A673 (cell line): Measurements from ENCODE around the gene DNAH9. TPM values are rescaled to one million over a fixed set of nuclear protein-coding genes. Genes with fewer than 3 reads are reported as not detected.

ENCODE experiments used
- BruUV-seq: library from RNA; stranded (reverse); fragments of 400-500 nt; replicated peaks from 2 replicates; lab custom pipeline; 2021; lab: Mats Ljungman, UMichigan
- CTCF ChIA-PET: fragments of 300-600 bp; sonication (Branson Sonifier 250); formaldehyde crosslinking; loops from one replicate; lab custom pipeline; 2022; ENCODE audit warnings: antibody characterized with exemption; lab: Charles Lee
- POLR2A ChIA-PET: fragments of 300-600 bp; sonication (Branson Sonifier 250); formaldehyde crosslinking; loops from one replicate; lab custom pipeline; 2022; ENCODE audit warnings: antibody characterized with exemption; ENCODE audit not compliant: low non-redundant PET; lab: Charles Lee
- DNase-seq: peaks from one replicate; pipeline ENCODE4 v3.0.0-alpha.2; 2015; ENCODE audit warnings: low spot score
- H3K27ac ChIP-seq: fragments of 200-600 bp; sonication (generic); 2 replicates; pipeline ENCODE4 v1.5.1; 2016; ENCODE audit warnings: mixed run types, low read depth, mild to moderate bottlenecking, mixed read lengths, antibody characterized with exemption, low read length; ENCODE audit not compliant: poor library complexity, severe bottlenecking
- H3K27me3 ChIP-seq: fragments of 200-600 bp; sonication (generic); replicated peaks from 2 replicates; pipeline ENCODE4 v1.6.1; 2017; ENCODE audit warnings: mixed run types, low read depth, mild to moderate bottlenecking, mixed read lengths, antibody characterized with exemption, low read length; ENCODE audit not compliant: insufficient read depth, poor library complexity
- H3K36me3 ChIP-seq: fragments of 200-600 bp; sonication (generic); 2 replicates; pipeline ENCODE4 v1.6.1; 2016; ENCODE audit warnings: mixed run types, mild to moderate bottlenecking, mixed read lengths, antibody characterized with exemption, low read length; ENCODE audit not compliant: insufficient read depth, poor library complexity, severe bottlenecking
- H3K4me1 ChIP-seq: fragments of 200-600 bp; sonication (generic); 2 replicates; pipeline ENCODE4 v1.6.1; 2017; ENCODE audit warnings: mixed run types, mild to moderate bottlenecking, mixed read lengths, antibody characterized with exemption, low read length; ENCODE audit not compliant: insufficient read depth, poor library complexity, severe bottlenecking
- H3K4me3 ChIP-seq: fragments of 200-600 bp; sonication (generic); 2 replicates; pipeline ENCODE4 v1.5.1; 2016; ENCODE audit warnings: low read depth, mixed run types, mild to moderate bottlenecking, mixed read lengths, low read length; ENCODE audit not compliant: poor library complexity, severe bottlenecking
- H3K9me3 ChIP-seq: fragments of 200-600 bp; sonication (generic); 2 replicates; pipeline ENCODE4 v1.6.1; 2016; ENCODE audit warnings: mixed run types, low read depth, mild to moderate bottlenecking, mixed read lengths, antibody characterized with exemption, low read length; ENCODE audit not compliant: poor library complexity, severe bottlenecking
- CTCF ChIP-seq: fragments of 300-800, 200-600 bp; sonication (generic); conservative IDR thresholded peaks from 2 replicates; pipeline ENCODE4 v1.5.1; 2017; ENCODE audit warnings: low read depth, mild to moderate bottlenecking, antibody characterized with exemption, low read length, moderate library complexity, mixed read lengths
- EZH2 ChIP-seq: fragments of 200-600 bp; sonication (generic); IDR thresholded peaks from 2 replicates; pipeline ENCODE4 v1.6.1; 2017; ENCODE audit warnings: borderline replicate concordance, low read depth, mild to moderate bottlenecking, mixed read lengths, antibody characterized with exemption, low read length; ENCODE audit not compliant: poor library complexity, severe bottlenecking
- intact Hi-C: fragments of 100-400 bp; cut with micrococcal nuclease; formaldehyde crosslinking; loops from one replicate; pipeline ENCODE4 v1.10.0; 2022; ENCODE audit not compliant: unreplicated experiment
- total RNA-seq: library from RNA; stranded (reverse); gene quantifications from 2 replicates; pipeline ENCODE4 v1.2.3, GENCODE V29; 2021

Gene DNAH9
- total RNA-seq, 1 experiment from 2014 or later = 6.6 TPM

- Histone ChIP-seq H3K9me3 (no peaks in the 10 kb centered on the region), H3K4me1 (no peaks in the 10 kb centered on the region), H3K36me3 (no peaks in the 10 kb centered on the region), H3K27me3 (no peaks in the 10 kb centered on the region), H3K27ac (no peak overlapping the region), H3K4me3 (no peak overlapping the region)
- ChIA-PET CTCF (no interaction called here), POLR2A (no interaction called here)
- BruUV-seq = no TSS peak
- no peak for DNase-seq
- intact Hi-C loops = no loop called here
- TF ChIP-seq EZH2 (no peak), CTCF (no peak)
Measured at GRCh38 chr17:11908711-11909146, 310.5 kb downstream of the DNAH9 start.

- Histone ChIP-seq H3K9me3 (no peaks in the 10 kb centered on the region), H3K27me3 (no peaks in the 10 kb centered on the region), H3K36me3 (no peaks in the 10 kb centered on the region), H3K4me1 (no peaks in the 10 kb centered on the region), H3K4me3 (no peak overlapping the region), H3K27ac (no peak overlapping the region)
- TF ChIP-seq EZH2 = no peak
- TF ChIP-seq CTCF = peak; percentile 60
- CTCF ChIA-PET = no interaction called here
- no TSS peak for BruUV-seq
- DNase-seq = peak; percentile 30
- intact Hi-C loops = no loop called here
- POLR2A ChIA-PET = no interaction called here
Measured at GRCh38 chr17:11909348-11909747, 311.1 kb downstream of the DNAH9 start.

- TF ChIP-seq EZH2 (no peak), CTCF (no peak)
- no peak for DNase-seq
- H3K27me3 ChIP-seq = no peaks in the 10 kb centered on the region
- H3K4me3 ChIP-seq = no peak overlapping the region
- no peak overlapping the region for H3K27ac ChIP-seq
- no peaks in the 10 kb centered on the region for H3K4me1 ChIP-seq
- ChIA-PET CTCF (no interaction called here), POLR2A (no interaction called here)
- no TSS peak for BruUV-seq
- intact Hi-C loops = no loop called here
- H3K36me3 ChIP-seq = no peaks in the 10 kb centered on the region
- no peaks in the 10 kb centered on the region for H3K9me3 ChIP-seq
Measured at GRCh38 chr17:11916091-11916490, 317.8 kb downstream of the DNAH9 start.
